HG02852 (cell line): Measurements from ENCODE around the gene CATSPER2.
"Not testable (repeated sequence)": the region's sequence is repeated elsewhere in the genome, so short reads cannot be mapped to it uniquely, and the experiment has no call there.

Experiments
- ATAC-seq: cut with Tn5 transposase; IDR thresholded peaks from one replicate; pipeline ENCODE4 v1.9.1; 2021; ENCODE audit warnings: mild to moderate bottlenecking, moderate library complexity; ENCODE audit not compliant: unreplicated experiment

The CATSPER2 gene

DNA sequence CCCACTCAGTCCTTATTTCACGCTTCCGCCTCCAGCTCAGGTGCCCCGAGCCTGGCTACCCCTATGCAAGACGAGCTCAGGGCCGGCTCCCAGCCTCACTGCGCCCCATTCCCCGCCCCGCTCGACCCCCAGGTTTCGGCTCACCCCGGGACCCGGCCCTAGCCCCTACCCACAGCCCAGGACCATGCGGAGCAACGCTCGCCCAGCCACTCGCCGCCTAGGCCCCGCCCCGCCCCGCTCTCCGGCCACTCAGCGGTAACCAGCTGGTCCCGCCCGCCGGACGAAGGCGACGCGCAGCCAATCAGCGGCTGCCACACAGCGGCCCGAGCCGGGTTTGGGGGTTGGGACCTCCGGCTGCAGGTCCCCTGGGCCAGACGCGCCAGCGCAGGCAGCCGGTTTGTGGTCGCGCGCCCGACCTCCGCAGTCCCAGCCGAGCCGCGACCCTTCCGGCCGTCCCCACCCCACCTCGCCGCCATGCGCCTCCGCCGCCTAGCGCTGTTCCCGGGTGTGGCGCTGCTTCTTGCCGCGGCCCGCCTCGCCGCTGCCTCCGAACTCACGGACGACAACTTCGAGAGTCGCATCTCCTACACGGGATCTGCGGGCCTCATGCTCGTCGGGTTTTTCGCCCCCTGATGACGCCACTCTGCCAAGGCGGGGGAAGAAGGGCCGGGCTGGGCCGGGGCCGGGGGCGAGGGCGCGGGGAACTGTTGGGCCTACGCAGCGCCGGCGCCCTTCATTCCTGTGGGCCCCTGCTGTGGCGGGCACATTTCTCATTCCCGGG, at the start of gene CATSPER2:
Gene CATSPER2, minus strand, starts transcription at position 196 of the 781 bp plus-strand sequence. CDS start 783 bp downstream, outside the sequence.
- ATAC-seq, result no peak

DNA sequence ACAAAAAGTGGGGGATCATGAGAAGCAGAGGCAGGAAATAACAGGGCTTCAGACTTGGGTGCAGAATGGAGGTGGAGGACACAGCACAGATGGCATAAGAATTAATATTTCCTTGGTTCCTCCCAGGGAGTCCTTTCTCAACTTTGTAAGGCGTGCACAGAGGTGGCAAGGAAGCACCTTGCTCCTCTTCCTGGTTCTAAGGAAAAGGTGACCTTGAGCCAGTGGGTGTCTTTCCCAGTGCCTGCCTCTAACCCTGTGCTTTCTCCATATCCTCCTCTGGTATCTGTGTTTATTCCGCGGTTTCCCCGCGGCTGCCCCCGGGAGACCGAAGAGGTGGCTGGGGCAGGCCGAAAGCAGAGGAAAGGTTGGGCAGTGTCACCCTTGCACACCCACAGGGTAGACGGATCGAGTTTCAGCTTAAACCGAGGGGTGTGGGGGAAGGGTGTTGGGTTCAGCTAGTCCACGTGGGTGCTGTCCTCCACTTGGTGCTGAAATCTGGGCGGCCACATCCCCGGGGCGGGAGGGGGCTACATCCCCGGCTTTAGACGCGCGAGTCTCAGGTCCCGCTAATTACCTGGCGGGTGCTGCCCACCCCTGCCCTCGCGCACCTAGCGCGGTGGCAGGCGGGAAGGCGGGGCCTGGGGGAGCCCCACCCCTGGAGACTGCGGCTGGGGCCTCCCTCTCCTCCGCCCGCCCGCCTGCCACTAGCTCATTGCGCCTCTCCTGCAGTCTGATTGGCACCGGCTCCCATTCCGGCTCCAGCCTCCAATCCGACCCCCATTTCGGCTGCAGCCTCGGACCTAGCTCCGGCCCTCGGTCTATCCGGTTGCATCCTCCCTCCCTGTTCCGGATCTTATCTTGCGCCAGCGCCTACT, 44.7 kb upstream of the CATSPER2 start, which contains the start of gene CKMT1A:
Gene CKMT1A, plus strand, starts transcription at position 712 of the 875 bp plus-strand sequence. CDS start 192 bp downstream, outside the sequence.
- ATAC-seq, result not testable (repeated sequence)

DNA sequence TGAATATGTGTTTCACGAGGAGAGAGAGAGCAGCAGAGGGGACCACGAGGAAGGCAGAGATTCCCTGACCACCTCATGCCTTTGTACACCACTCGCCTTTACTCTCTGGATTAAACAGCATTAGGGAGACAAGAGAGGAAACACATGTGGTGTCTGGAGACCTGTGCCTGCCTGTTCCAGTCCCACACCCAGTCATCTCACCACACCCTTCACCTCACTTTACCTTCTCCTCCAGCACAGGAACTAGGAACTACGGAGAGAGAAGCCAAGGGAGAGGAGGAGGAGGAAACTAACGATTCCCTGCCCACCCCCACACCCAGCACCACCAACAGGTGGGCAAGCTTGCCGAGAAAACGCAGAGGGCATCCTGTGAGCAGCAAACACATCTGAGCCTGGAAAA, 44.0 kb upstream of the CATSPER2 start:
- ATAC-seq, result not testable (repeated sequence)

DNA sequence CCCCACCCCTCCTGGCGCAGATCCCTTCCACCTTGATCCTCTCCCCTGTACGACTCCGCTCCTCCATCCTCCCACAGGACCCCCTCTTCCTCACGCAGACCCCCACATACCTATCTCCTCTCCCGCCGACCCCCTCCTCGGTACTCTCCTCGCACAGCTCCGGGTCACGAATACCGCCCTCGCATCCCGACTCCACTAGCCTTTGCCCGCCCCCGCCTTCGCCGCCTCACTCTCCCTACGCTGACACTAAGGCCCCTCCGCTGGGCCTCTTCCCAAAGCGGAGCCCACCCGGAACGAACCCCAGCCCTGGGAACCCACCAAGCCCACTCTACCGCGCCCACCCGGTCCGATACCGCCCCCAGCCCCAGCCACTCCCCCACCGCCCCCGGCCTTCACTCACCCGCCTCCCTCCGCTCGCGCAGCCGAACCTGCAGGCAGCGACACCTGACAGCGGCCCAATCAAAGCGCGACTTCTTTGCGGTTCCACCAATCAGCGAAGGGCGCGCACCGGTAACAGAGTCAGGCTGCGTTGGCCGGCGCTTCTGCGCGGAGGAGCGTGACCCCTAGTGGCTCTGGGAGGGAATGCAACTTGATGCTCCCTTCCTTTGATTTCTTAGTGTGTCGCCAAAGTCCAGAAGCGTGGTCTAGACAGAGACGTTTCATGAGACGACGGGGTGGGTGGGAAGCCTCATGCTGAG, 41.1 kb upstream of the CATSPER2 start:
- peak; percentile 94 for ATAC-seq

DNA sequence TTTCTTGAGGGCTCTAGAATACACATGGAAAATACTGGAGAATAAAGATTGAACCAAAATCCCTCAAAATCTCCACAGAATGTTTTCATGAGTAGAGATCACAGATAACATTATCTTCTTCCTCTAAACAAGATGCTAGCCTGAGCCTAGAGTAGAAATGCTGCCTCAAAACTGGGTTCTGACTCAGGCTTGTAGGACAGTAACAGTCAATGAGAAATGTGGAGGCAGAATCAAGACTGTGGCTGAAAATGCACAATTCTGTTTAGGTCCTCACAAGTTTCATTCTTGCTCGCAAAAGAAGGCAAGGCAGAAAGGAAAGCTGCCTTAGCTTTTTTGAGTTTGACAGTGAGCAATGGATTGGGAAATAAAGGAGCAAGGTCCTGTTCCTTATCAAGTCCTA, 25.5 kb upstream of the CATSPER2 start:
- not testable (repeated sequence) for ATAC-seq

DNA sequence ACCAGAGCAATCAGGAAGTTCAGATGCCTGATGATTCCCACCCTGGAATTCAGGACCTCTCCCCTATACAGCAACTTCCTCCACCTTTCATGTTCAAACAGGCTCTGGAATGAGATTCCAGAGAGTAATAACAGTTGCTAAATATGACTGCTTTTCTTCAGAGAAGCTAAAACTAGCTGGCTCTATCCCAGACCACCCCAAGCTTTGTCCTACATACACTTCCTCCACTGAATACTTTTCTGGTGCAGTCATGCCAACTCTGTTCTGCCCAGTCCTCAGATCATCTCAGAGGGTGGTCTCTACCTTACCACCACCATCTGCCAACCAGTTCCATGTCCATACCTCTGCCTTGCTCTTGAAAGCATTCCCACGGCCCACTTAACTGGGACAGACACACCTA, 17.5 kb upstream of the CATSPER2 start:
- not testable (repeated sequence) for ATAC-seq

DNA sequence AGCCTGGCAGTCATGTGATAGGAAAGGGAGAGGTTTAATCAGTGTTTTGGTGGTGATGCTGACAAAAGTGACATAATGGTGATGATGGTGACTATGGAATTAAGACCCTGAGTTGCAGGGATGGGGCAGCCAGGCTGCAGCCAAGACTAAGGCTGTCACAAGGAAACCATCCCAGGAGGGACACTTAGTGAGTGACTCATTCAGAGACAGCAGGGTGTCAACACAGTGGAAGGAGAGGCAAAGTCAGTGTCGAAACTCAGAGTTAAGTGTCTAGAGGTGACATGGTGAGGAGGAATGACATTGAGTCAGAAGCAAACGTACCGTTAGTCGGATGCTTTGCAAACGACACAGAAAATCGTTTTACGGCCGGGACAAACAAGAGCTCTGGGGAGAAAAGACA, 14.7 kb upstream of the CATSPER2 start:
- ATAC-seq, result not testable (repeated sequence)

- not testable (repeated sequence) for ATAC-seq
These were observed 13.6 kb upstream of the CATSPER2 start for GRCh38 chr15:43662293-43662692.

- ATAC-seq, result not testable (repeated sequence)
These were observed 11.1 kb upstream of the CATSPER2 start for GRCh38 chr15:43659727-43660126.

DNA sequence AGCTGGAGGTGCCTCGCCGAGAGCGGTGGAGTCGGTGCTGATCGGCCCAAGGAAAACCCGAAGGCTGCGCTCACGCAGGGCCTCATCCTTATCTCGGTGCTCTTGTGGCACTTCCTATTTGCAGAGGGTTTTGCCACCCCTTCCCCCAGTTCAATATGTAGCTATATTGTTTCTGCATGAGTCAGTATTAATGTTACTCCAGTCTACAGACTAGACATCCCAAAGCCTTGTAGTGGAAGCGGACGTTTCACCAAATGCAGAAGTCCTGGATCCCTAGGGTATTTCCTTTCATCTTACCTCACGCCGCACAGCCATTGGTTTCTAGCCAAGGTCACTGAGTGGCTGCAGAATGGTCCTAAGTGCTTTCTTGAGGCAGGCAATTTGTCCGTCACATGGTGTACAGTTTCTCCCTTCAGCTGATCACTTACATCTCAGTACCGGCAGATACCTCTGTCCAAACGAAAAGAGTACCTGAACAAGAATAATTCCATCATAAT, 834 bp upstream of the CATSPER2 start:
- ATAC-seq, result not testable (repeated sequence)

GRCh38 chr15:43638464-43639204, 10.0 kb downstream of the CATSPER2 start:
- ATAC-seq, result peak; percentile 61

DNA sequence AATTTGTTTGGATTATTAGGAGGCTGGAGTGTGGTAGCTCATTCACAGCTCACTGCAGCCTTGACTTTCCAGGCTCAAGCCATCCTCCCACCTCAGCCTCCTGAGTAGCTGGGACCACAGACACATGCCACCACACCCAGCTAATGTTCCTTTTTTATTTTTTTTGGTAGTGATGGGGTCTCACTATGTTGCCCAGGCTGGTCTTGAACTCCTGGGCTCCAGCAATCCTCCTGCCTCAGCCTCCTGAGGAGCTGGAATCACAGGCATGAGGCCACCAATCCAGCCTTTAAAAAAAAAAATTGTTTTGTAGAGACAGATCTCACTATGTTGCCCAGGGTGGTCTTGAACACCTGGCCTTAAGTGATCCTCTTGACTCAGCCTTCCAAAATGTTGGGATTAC, 21.7 kb downstream of the CATSPER2 start:
- not testable (repeated sequence) for ATAC-seq

DNA sequence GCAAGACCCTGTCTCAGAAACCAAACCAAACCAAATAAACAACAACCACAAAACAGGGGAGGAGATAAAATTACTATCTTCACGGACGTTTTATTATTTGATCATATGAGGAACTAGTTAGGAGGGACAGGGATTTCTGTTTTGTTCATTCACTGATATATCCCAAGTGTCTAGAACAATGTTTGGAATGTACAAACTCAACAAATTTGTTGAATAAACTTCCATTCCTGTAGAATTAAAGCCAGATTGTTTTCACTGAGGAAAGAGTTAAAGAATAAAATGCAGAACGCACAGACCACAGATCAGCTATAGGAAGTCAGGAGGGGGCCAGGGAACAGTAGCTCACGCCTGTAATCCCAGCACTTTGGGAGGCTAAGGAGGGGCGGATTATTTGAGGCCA, 23.5 kb downstream of the CATSPER2 start:
- ATAC-seq, result no peak

DNA sequence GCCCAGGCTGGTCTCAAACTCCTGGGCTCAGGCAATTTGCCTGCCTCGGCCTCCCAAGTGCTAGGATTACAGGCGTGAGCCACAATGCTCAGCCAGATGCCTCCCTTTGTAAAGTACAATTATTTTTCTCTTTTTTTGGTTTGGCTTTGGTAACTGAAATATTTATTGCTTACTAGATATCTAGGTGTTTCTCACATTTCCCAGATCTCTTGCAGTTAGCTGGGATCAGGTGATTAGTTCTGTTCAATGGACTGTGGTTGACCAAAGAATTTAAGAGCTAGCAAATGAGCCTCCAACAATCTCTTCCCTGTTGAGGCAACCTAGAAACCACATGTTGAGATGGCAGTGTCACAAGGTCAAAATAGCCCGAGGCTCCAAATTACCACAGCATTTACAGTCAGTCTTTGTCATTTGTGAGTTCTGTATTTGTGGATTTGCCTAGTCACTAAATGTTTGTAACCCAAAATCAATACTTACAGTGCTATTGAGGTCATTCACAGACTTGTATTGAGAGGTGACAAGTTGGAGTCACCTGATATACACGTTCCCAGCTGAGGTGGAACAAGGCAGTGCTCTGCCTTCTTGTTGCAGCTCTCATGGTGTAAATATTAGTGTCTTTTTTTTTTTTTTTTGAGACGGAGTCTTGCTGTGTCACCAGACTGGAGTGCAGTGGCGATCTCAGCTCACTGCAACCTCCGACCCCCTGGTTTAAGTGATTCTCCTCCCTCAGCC, 26.4 kb downstream of the CATSPER2 start:
- ATAC-seq, result not testable (repeated sequence)

- ATAC-seq, result not testable (repeated sequence)
These were observed 29.9 kb downstream of the CATSPER2 start, which contains the start of gene STRC for GRCh38 chr15:43618700-43619099. Gene STRC, minus strand, starts transcription at chr15:43618800. Its CDS starts 78 bp downstream, at chr15:43618722.

DNA sequence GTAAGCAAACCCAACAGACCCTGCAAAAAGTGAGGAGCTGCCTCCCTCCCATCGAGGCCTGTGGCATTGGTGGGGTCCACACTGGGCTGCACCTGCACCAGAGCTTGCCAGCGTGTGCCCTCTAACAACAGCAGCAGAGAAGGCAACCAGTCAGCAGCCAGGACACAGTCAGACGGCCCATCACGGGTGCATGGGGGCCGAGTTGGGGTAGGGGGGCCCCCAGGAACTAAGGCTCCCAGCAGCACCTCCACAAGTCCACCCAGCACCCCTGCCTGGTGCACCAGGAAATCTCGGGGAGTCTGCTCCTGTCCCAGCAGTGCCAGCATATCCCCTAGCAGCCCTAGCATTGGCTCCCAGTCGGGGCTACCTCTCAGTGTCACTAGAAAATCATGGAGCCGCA, 30.9 kb downstream of the CATSPER2 start:
- ATAC-seq, result not testable (repeated sequence)

- not testable (repeated sequence) for ATAC-seq
These were observed 46.4 kb downstream of the CATSPER2 start for GRCh38 chr15:43602233-43602632.

DNA sequence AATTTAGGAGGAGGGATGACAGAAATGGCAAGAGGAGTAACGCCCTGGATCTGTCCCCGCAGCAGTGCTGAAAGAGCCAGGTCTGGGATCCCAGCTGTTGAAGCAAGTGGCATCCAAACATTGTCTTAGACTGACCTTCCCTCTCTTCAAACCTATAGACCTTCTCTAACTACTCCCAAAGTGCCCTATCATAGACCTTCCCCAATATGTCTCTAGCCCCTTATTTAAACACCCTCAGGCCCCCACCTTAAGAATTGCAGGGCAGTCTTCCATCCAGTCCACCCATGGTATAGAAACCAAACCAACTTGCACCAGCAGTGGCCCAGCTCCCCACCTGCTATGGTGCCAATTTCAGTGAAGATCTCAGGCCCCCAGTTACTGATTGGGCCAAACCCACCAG, 48.4 kb downstream of the CATSPER2 start:
- ATAC-seq, result not testable (repeated sequence)

GRCh38 chr15:43599131-43599530, 49.5 kb downstream of the CATSPER2 start:
- not testable (repeated sequence) for ATAC-seq
